Nephron progenitor cell (in vitro differentiated cells): ENCODE measurements around the gene MACROD2.

Experiments used
- DNase-seq: peaks from one replicate; pipeline ENCODE4 v3.0.0; 2021
- H3K27ac Mint-ChIP-seq: 2 replicates; pipeline ENCODE4 v1.8.0; 2021; ENCODE audit warnings: mild to moderate bottlenecking, moderate library complexity, mixed read lengths
- H3K27me3 Mint-ChIP-seq: 2 replicates; pipeline ENCODE4 v1.8.0; 2021; ENCODE audit warnings: mild to moderate bottlenecking, low read depth, mixed read lengths; ENCODE audit not compliant: poor library complexity
- H3K36me3 Mint-ChIP-seq: 2 replicates; pipeline ENCODE4 v1.8.0; 2021; ENCODE audit warnings: low read depth, mixed read lengths
- H3K4me1 Mint-ChIP-seq: 2 replicates; pipeline ENCODE4 v1.8.0; 2021; ENCODE audit warnings: mixed read lengths
- H3K4me3 Mint-ChIP-seq: 2 replicates; pipeline ENCODE4 v1.8.0; 2021; ENCODE audit warnings: mild to moderate bottlenecking, moderate library complexity, mixed read lengths
- H3K9me3 Mint-ChIP-seq: 2 replicates; pipeline ENCODE4 v1.8.0; 2021; ENCODE audit warnings: mild to moderate bottlenecking, moderate library complexity, mixed read lengths
- CTCF ChIP-seq: fragments of 200-600 bp; sonication (generic); IDR thresholded peaks from 2 replicates; pipeline ENCODE4 v1.5.0; 2021; ENCODE audit warnings: antibody characterized with exemption

Gene MACROD2

GRCh38 chr20:16069389-16070010, 2074.2 kb downstream of the MACROD2 start:
- Mint-ChIP-seq H3K4me3 (no peak overlapping the region), H3K9me3 (peaks cover 19% of the 10 kb centered on the region), H3K36me3 (no peaks in the 10 kb centered on the region), H3K4me1 (peaks cover 7% of the 10 kb centered on the region), H3K27me3 (peaks cover under 1% of the 10 kb centered on the region), H3K27ac (no peak overlapping the region)
- TF ChIP-seq CTCF, result no peak
- DNase-seq, result no peak

GRCh38 chr20:16072220-16072619, 2076.9 kb downstream of the MACROD2 start:
- Mint-ChIP-seq H3K4me1 (no peaks in the 10 kb centered on the region), H3K4me3 (no peak overlapping the region), H3K27ac (no peak overlapping the region), H3K27me3 (peaks cover 4% of the 10 kb centered on the region), H3K36me3 (no peaks in the 10 kb centered on the region), H3K9me3 (peaks cover 19% of the 10 kb centered on the region)
- DNase-seq, result no peak
- no peak for TF ChIP-seq CTCF

- Mint-ChIP-seq H3K9me3 (no peaks in the 10 kb centered on the region), H3K27me3 (peaks cover 4% of the 10 kb centered on the region), H3K27ac (no peak overlapping the region), H3K36me3 (no peaks in the 10 kb centered on the region), H3K4me1 (no peaks in the 10 kb centered on the region), H3K4me3 (no peak overlapping the region)
- DNase-seq, result no peak
- no peak for TF ChIP-seq CTCF
Measured at GRCh38 chr20:16078172-16078898, 2083.0 kb downstream of the MACROD2 start.

GRCh38 chr20:16081421-16081820, 2086.1 kb downstream of the MACROD2 start:
- Mint-ChIP-seq H3K27me3 (no peaks in the 10 kb centered on the region), H3K9me3 (peaks cover 5% of the 10 kb centered on the region), H3K4me1 (no peaks in the 10 kb centered on the region), H3K4me3 (no peak overlapping the region), H3K36me3 (no peaks in the 10 kb centered on the region), H3K27ac (no peak overlapping the region)
- TF ChIP-seq CTCF, result no peak
- no peak for DNase-seq

- no peak overlapping the region for H3K4me3 Mint-ChIP-seq
- H3K36me3 Mint-ChIP-seq, result no peaks in the 10 kb centered on the region
- H3K9me3 Mint-ChIP-seq, result peaks cover 5% of the 10 kb centered on the region
- no peak for TF ChIP-seq CTCF
- no peaks in the 10 kb centered on the region for H3K27me3 Mint-ChIP-seq
- H3K27ac Mint-ChIP-seq, result no peak overlapping the region
- DNase-seq, result no peak
- no peaks in the 10 kb centered on the region for H3K4me1 Mint-ChIP-seq
Measured at GRCh38 chr20:16082051-16082550, 2086.8 kb downstream of the MACROD2 start.
